Neural cell (in vitro differentiated cells): Measurements from ENCODE around the gene AP3B1. TPM values are rescaled to one million over a fixed set of nuclear protein-coding genes. Genes with fewer than 3 reads are reported as not detected.

Experiments
- H2AFZ ChIP-seq: fragments of 200-600, 300-800 bp; sonication (generic), shearing (Covaris generic); 2 replicates; pipeline ENCODE4 v1.6.0; 2014; ENCODE audit warnings: low read depth, mild to moderate bottlenecking, antibody characterized with exemption, low read length, moderate library complexity
- H3F3A ChIP-seq: fragments of 200-600 bp; shearing (Covaris generic); 2 replicates; pipeline ENCODE4 v1.6.1; 2016; ENCODE audit warnings: mild to moderate bottlenecking, moderate library complexity, mixed read lengths, antibody characterized with exemption, low read length; ENCODE audit not compliant: insufficient read depth, poor library complexity, severe bottlenecking
- H3K27ac ChIP-seq: fragments of 200-600, 300-800 bp; sonication (generic), shearing (Covaris generic); 2 replicates; pipeline ENCODE4 v1.5.1; 2014; ENCODE audit warnings: mild to moderate bottlenecking, low read length, moderate library complexity
- H3K27me3 ChIP-seq: fragments of 300-800, 200-600 bp; sonication (generic), shearing (Covaris generic); 2 replicates; pipeline ENCODE4 v1.6.0; 2014; ENCODE audit warnings: mild to moderate bottlenecking, low read depth, low read length, moderate library complexity; ENCODE audit not compliant: insufficient read depth
- H3K36me3 ChIP-seq: fragments of 300-800, 200-600 bp; sonication (generic), shearing (Covaris generic); 2 replicates; pipeline ENCODE4 v1.5.1; 2014; ENCODE audit warnings: mild to moderate bottlenecking, antibody characterized with exemption, low read length, moderate library complexity; ENCODE audit not compliant: insufficient read depth
- H3K4me2 ChIP-seq: fragments of 300-800, 200-600 bp; sonication (generic), shearing (Covaris generic); 2 replicates; pipeline ENCODE4 v1.6.0; 2014; ENCODE audit warnings: mild to moderate bottlenecking, low read length
- H3K4me3 ChIP-seq: fragments of 300-800, 200-600 bp; sonication (generic), shearing (Covaris generic); 2 replicates; pipeline ENCODE4 v1.5.1; 2014; ENCODE audit warnings: mild to moderate bottlenecking, low read length, moderate library complexity
- H3K79me2 ChIP-seq: fragments of 200-600 bp; shearing (Covaris generic); replicated peaks from 2 replicates; pipeline ENCODE4 v1.6.0; 2014; ENCODE audit warnings: mild to moderate bottlenecking, low read length, moderate library complexity; ENCODE audit not compliant: insufficient read depth
- H3K9ac ChIP-seq: fragments of 300-800, 200-600 bp; sonication (generic), shearing (Covaris generic); 2 replicates; pipeline ENCODE4 v1.6.1; 2016; ENCODE audit warnings: mild to moderate bottlenecking, low read length, mixed read lengths
- H3K9me2 ChIP-seq: fragments of 200-600 bp; shearing (Covaris generic); 2 replicates; pipeline ENCODE4 v1.6.1; 2016; ENCODE audit warnings: mild to moderate bottlenecking, low read length, mixed read lengths; ENCODE audit not compliant: insufficient read depth
- H3K9me3 ChIP-seq: fragments of 200-600, 300-800 bp; sonication (generic), shearing (Covaris generic); 2 replicates; pipeline ENCODE4 v1.6.1; 2016; ENCODE audit warnings: mild to moderate bottlenecking, mixed run types, low read length, moderate library complexity, mixed read lengths
- H4K20me1 ChIP-seq: fragments of 200-600 bp; shearing (Covaris generic); 2 replicates; pipeline ENCODE4 v1.6.1; 2016; ENCODE audit warnings: mild to moderate bottlenecking, mixed run types; ENCODE audit not compliant: insufficient read depth
- EP300 ChIP-seq: fragments of 450-650 bp; conservative IDR thresholded peaks from 2 replicates; pipeline ENCODE4 v1.6.1; 2014; ENCODE audit warnings: antibody characterized with exemption, mild to moderate bottlenecking, moderate library complexity; ENCODE audit not compliant: poor library complexity, severe bottlenecking
- EZH2 ChIP-seq: fragments of 200-600, 300-800 bp; shearing (Covaris generic), sonication (generic); IDR thresholded peaks from 2 replicates; pipeline ENCODE4 v1.6.1; 2014; ENCODE audit warnings: antibody characterized with exemption, low read length, borderline replicate concordance, mild to moderate bottlenecking; ENCODE audit not compliant: insufficient read depth, poor library complexity, severe bottlenecking
- MXI1 ChIP-seq: fragments of 450-650 bp; conservative IDR thresholded peaks from 2 replicates; pipeline ENCODE4 v1.6.1; 2014; ENCODE audit warnings: antibody characterized with exemption, mild to moderate bottlenecking; ENCODE audit not compliant: poor library complexity, severe bottlenecking
- POLR2AphosphoS5 ChIP-seq: IDR thresholded peaks from 2 replicates; pipeline ENCODE4 v1.6.1; 2012
- RAD21 ChIP-seq: fragments of 450-650 bp; conservative IDR thresholded peaks from 2 replicates; pipeline ENCODE4 v1.6.1; 2014; ENCODE audit warnings: antibody characterized with exemption, mild to moderate bottlenecking, moderate library complexity
- SMC3 ChIP-seq: fragments of 450-650 bp; conservative IDR thresholded peaks from 2 replicates; pipeline ENCODE4 v1.6.1; 2014; ENCODE audit warnings: antibody characterized with exemption, mild to moderate bottlenecking, moderate library complexity; ENCODE audit not compliant: poor library complexity
- TAF1 ChIP-seq: IDR thresholded peaks from 2 replicates; pipeline ENCODE4 v1.6.1; 2012; ENCODE audit warnings: low read depth
- polyA plus RNA-seq: library from polyadenylated mRNA; depleted of rRNA; stranded (reverse); fragments of >200 nt; gene quantifications from 2 replicates; pipeline ENCODE4 v1.2.3, GENCODE V29; 2014
- TF ChIP-seq, protein P1 (sequence below): fragments of 450-650 bp; IDR thresholded peaks from 2 replicates; pipeline ENCODE4 v1.5.1; 2014; ENCODE audit warnings: antibody characterized with exemption, mild to moderate bottlenecking, moderate library complexity; ENCODE audit not compliant: poor library complexity, severe bottlenecking
- TF ChIP-seq, protein P2 (sequence below): IDR thresholded peaks from 2 replicates; pipeline ENCODE4 v1.6.1; 2012; ENCODE audit warnings: borderline replicate concordance

The AP3B1 gene
- polyA plus RNA-seq, 1 donor from 2014 or later, result 8.5 TPM

DNA sequence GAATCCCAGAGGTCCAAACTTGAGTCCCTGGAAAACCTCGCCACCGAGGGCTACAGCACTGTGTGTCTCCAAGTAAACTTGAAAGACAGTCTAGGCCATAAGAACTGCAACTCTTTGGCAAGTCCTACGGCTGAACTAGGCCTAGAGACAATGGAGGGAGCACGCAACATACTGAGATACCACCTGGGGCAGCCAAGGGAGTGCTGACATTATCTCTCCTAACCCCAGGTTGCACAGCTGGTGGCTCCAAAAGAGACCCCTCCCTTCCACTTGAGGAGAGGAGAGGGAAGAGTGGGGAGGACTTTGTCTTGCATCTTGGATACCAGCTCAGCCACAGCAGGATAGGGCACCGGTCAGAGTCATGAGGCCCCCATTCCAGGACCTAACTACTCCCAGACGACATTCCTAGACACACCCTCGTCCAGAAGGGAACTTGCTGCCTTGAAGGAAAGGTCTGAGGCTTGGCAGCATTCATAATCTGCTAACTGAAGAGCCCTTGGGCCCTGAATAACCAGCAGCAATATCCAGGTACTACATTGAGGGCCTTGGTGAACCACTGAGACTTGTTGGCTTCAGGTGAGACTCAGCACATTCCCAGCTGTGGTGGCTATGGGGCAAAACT lies 42.7 kb downstream of the AP3B1 start:
- no peaks in the 10 kb centered on the region for H3F3A ChIP-seq
- H3K79me2 ChIP-seq, result no peaks in the 10 kb centered on the region
- TF ChIP-seq SMC3 (no peak), EP300 (no peak), RAD21 (no peak), TAF1 (no peak), POLR2AphosphoS5 (no peak), EZH2 (no peak), MXI1 (no peak)
- TF ChIP-seq, protein P1, sequence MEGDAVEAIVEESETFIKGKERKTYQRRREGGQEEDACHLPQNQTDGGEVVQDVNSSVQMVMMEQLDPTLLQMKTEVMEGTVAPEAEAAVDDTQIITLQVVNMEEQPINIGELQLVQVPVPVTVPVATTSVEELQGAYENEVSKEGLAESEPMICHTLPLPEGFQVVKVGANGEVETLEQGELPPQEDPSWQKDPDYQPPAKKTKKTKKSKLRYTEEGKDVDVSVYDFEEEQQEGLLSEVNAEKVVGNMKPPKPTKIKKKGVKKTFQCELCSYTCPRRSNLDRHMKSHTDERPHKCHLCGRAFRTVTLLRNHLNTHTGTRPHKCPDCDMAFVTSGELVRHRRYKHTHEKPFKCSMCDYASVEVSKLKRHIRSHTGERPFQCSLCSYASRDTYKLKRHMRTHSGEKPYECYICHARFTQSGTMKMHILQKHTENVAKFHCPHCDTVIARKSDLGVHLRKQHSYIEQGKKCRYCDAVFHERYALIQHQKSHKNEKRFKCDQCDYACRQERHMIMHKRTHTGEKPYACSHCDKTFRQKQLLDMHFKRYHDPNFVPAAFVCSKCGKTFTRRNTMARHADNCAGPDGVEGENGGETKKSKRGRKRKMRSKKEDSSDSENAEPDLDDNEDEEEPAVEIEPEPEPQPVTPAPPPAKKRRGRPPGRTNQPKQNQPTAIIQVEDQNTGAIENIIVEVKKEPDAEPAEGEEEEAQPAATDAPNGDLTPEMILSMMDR, result no peak
- TF ChIP-seq, protein P2, sequence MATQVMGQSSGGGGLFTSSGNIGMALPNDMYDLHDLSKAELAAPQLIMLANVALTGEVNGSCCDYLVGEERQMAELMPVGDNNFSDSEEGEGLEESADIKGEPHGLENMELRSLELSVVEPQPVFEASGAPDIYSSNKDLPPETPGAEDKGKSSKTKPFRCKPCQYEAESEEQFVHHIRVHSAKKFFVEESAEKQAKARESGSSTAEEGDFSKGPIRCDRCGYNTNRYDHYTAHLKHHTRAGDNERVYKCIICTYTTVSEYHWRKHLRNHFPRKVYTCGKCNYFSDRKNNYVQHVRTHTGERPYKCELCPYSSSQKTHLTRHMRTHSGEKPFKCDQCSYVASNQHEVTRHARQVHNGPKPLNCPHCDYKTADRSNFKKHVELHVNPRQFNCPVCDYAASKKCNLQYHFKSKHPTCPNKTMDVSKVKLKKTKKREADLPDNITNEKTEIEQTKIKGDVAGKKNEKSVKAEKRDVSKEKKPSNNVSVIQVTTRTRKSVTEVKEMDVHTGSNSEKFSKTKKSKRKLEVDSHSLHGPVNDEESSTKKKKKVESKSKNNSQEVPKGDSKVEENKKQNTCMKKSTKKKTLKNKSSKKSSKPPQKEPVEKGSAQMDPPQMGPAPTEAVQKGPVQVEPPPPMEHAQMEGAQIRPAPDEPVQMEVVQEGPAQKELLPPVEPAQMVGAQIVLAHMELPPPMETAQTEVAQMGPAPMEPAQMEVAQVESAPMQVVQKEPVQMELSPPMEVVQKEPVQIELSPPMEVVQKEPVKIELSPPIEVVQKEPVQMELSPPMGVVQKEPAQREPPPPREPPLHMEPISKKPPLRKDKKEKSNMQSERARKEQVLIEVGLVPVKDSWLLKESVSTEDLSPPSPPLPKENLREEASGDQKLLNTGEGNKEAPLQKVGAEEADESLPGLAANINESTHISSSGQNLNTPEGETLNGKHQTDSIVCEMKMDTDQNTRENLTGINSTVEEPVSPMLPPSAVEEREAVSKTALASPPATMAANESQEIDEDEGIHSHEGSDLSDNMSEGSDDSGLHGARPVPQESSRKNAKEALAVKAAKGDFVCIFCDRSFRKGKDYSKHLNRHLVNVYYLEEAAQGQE, result no peak
- no peaks in the 10 kb centered on the region for H3K9me3 ChIP-seq
- H4K20me1 ChIP-seq, result no peaks in the 10 kb centered on the region
- no peak overlapping the region for H3K4me3 ChIP-seq
- no peak overlapping the region for H3K9ac ChIP-seq
- H3K36me3 ChIP-seq, result no peaks in the 10 kb centered on the region
- no peak overlapping the region for H2AFZ ChIP-seq
- H3K27ac ChIP-seq, result no peak overlapping the region
- no peak overlapping the region for H3K4me2 ChIP-seq
- no peaks in the 10 kb centered on the region for H3K9me2 ChIP-seq
- no peaks in the 10 kb centered on the region for H3K27me3 ChIP-seq

DNA sequence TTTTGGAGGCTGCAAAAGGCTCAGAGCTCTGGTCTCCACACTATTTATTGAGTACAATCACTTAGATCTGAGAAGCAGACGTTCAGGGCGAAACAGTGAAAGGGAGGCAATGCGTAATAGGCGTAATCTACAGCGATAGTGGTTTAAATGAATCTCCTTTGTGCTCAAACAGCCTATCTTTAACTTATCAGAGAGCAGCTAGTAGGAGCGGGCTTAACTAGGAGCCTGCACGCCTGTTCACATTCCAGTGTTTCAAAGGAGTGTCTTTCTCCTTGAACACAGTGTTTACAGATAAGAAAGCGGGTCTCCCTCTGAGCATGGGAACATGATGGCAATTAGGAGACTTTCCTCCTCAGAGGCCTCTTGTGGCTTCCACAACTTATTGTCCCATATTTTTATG lies 49.4 kb downstream of the AP3B1 start:
- Histone ChIP-seq H3K36me3 (no peaks in the 10 kb centered on the region), H3K79me2 (no peaks in the 10 kb centered on the region), H3K4me3 (no peak overlapping the region), H4K20me1 (no peaks in the 10 kb centered on the region), H3K27me3 (no peaks in the 10 kb centered on the region), H3K9me3 (no peaks in the 10 kb centered on the region), H3K9ac (no peak overlapping the region), H3F3A (no peaks in the 10 kb centered on the region), H3K27ac (no peak overlapping the region), H3K4me2 (no peak overlapping the region), H2AFZ (no peak overlapping the region), H3K9me2 (no peaks in the 10 kb centered on the region)
- TF ChIP-seq POLR2AphosphoS5, result no peak
- TF ChIP-seq, protein P2, result no peak
- no peak for TF ChIP-seq EZH2
- no peak for TF ChIP-seq SMC3
- no peak for TF ChIP-seq EP300
- no peak for TF ChIP-seq TAF1
- TF ChIP-seq, protein P1, result no peak
- no peak for TF ChIP-seq MXI1
- TF ChIP-seq RAD21, result no peak
